ENCODE measurements around the gene TIMD4. TPM values are rescaled to one million over a fixed set of nuclear protein-coding genes. Genes with fewer than 3 reads are reported as not detected.

The TIMD4 gene
- total and polyA plus RNA-seq, 2 of the 4 experiments (the other 2 are of a cell fraction) = not detected

DNA sequence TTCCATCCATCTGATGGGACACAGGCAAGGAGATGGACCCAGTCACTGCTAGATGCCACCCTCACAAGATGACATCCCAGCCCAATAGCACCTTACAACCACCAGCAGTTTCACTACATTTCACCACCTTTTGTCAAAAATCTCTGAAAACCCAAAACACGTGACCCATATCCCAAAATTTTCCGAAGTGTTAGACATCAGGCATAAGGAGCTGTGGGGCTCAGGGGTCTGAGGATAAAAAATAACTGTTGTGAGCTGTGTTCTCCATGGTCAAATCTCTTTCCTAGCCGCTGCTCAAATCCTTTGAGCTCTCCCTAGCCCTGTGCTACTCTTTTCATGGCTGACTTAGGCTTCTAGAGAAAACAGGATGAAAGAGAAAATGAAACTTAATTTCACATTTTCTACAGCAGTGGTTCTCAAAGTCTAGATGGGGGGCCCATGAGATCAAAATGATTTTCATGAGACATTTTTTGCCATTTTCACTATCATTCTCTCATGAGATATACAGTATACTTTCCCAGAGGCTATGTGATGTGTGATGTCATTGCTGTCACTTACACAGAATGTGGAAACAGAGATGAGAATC is 40.7 kb downstream of the TIMD4 start:
- Histone ChIP-seq H3K14ac (replicated peaks; ENCODE audit: low read depth, low read length) (no peak overlapping the region), H2BK20ac (ENCODE audit: low read depth, low read length) (no peak overlapping the region), H3K56ac (ENCODE audit: extremely low read depth, insufficient read depth, low read length) (no peak overlapping the region), H3K9me3 (ENCODE audit: control insufficient read depth, insufficient read depth, low read length) (peaks cover 3% of the 10 kb centered on the region; the same call in 1 of the 2 replicates), H3K4ac (ENCODE audit: low read depth, low read length) (no peak overlapping the region), H3K23ac (ENCODE audit: low read depth, low read length) (no peak overlapping the region), H2BK5ac (ENCODE audit: low read depth, low read length, poor library complexity, severe bottlenecking) (no peak overlapping the region), H3K27ac (ENCODE audit: insufficient read depth, low read length) (no peak overlapping the region), H3K4me1 (ENCODE audit: control insufficient read depth, insufficient read depth, low read length) (no peaks in the 10 kb centered on the region), H3K9ac (ENCODE audit: low read depth, low read length) (no peak overlapping the region), H2AFZ (replicated peaks; ENCODE audit: low read length, poor library complexity) (no peak overlapping the region), H2BK15ac (ENCODE audit: low read depth, low read length) (no peak overlapping the region), H4K5ac (ENCODE audit: low read depth, low read length) (no peak overlapping the region), H3K27me3 (ENCODE audit: control insufficient read depth, insufficient read depth, low read length) (no peaks in the 10 kb centered on the region), H3K9me1 (ENCODE audit: insufficient read depth, low read length) (no peaks in the 10 kb centered on the region), H4K20me1 (ENCODE audit: insufficient read depth, low read length) (no peaks in the 10 kb centered on the region), H3K36me3 (ENCODE audit: control insufficient read depth, insufficient read depth, low read length) (no peaks in the 10 kb centered on the region), H4K91ac (ENCODE audit: insufficient read depth, low read depth, low read length) (no peak overlapping the region), H2AK5ac (ENCODE audit: low read depth, low read length) (no peak overlapping the region), H2AK9ac (replicated peaks; ENCODE audit: low read depth, low read length, poor library complexity) (no peak overlapping the region), H3K4me3 (ENCODE audit: insufficient read depth, low read depth, low read length) (no peak overlapping the region), H3K79me1 (ENCODE audit: low read depth in 1 of 2, low read length in 2 of 2) (no peaks in the 10 kb centered on the region), H2BK120ac (ENCODE audit: low read depth, low read length) (no peak overlapping the region), H4K8ac (ENCODE audit: low read depth in 2 of 2, low read length in 2 of 2) (no peak overlapping the region), H3K18ac (ENCODE audit: low read depth, low read length) (no peak overlapping the region), H3K4me2 (ENCODE audit: low read depth, low read length) (no peak overlapping the region)
- WGBS, 2 experiments (ENCODE audit: extremely low coverage in 2 of 2, insufficient read length in 1 of 2) = no CpG with 5 or more reads among the region's 3 CpGs
- dilution Hi-C loops (cut with HindIII; ENCODE audit: low sequenced_read_pairs, unreplicated experiment) = no loop called here
- in situ Hi-C loops (cut with MboI; ENCODE audit: low sequenced_read_pairs) = no loop called here
- TF ChIP-seq, protein P1, sequence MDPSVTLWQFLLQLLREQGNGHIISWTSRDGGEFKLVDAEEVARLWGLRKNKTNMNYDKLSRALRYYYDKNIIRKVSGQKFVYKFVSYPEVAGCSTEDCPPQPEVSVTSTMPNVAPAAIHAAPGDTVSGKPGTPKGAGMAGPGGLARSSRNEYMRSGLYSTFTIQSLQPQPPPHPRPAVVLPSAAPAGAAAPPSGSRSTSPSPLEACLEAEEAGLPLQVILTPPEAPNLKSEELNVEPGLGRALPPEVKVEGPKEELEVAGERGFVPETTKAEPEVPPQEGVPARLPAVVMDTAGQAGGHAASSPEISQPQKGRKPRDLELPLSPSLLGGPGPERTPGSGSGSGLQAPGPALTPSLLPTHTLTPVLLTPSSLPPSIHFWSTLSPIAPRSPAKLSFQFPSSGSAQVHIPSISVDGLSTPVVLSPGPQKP (IDR thresholded peaks at IDR 0.05; ENCODE audit: borderline replicate concordance, low read depth, low read length) = no peak
- no peak for TF ChIP-seq RCOR1 (IDR thresholded peaks at IDR 0.05; ENCODE audit: insufficient replicate concordance, low read length)
- no peak for TF ChIP-seq RAD21 (IDR thresholded peaks at IDR 0.05; ENCODE audit: low read length)
- TF ChIP-seq MXI1 (IDR thresholded peaks at IDR 0.05; ENCODE audit: borderline replicate concordance, low read depth, low read length) = no peak
- TF ChIP-seq, protein P2, sequence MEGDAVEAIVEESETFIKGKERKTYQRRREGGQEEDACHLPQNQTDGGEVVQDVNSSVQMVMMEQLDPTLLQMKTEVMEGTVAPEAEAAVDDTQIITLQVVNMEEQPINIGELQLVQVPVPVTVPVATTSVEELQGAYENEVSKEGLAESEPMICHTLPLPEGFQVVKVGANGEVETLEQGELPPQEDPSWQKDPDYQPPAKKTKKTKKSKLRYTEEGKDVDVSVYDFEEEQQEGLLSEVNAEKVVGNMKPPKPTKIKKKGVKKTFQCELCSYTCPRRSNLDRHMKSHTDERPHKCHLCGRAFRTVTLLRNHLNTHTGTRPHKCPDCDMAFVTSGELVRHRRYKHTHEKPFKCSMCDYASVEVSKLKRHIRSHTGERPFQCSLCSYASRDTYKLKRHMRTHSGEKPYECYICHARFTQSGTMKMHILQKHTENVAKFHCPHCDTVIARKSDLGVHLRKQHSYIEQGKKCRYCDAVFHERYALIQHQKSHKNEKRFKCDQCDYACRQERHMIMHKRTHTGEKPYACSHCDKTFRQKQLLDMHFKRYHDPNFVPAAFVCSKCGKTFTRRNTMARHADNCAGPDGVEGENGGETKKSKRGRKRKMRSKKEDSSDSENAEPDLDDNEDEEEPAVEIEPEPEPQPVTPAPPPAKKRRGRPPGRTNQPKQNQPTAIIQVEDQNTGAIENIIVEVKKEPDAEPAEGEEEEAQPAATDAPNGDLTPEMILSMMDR (conservative IDR thresholded peaks at IDR 0.05; ENCODE audit: low read depth, low read length) = no peak
- no peak for TF ChIP-seq CHD1 (IDR thresholded peaks at IDR 0.05; ENCODE audit: low read depth, low read length)
- no peak for TF ChIP-seq CEBPB (IDR thresholded peaks at IDR 0.05; ENCODE audit: low read depth, low read length)
- TF ChIP-seq MAZ (IDR thresholded peaks at IDR 0.05; ENCODE audit: borderline replicate concordance, low read depth, low read length) = no peak
- TF ChIP-seq NFE2L2 (IDR thresholded peaks at IDR 0.05; ENCODE audit: low read depth, low read length) = no peak
- no peak for TF ChIP-seq POLR2A (IDR thresholded peaks at IDR 0.05; ENCODE audit: low read depth, low read length)
- TF ChIP-seq BHLHE40 (IDR thresholded peaks at IDR 0.05; ENCODE audit: low read depth, low read length) = no peak
- TF ChIP-seq FOS (IDR thresholded peaks at IDR 0.05; ENCODE audit: low read depth, low read length) = no peak
- no peak for TF ChIP-seq SMC3 (IDR thresholded peaks at IDR 0.05; ENCODE audit: low read depth, low read length)
- TF ChIP-seq RFX5 (IDR thresholded peaks at IDR 0.05; ENCODE audit: low read depth, low read length) = no peak
- no peak for TF ChIP-seq MAFK (IDR thresholded peaks at IDR 0.05; ENCODE audit: low read depth, low read length)
- TF ChIP-seq, protein P3, sequence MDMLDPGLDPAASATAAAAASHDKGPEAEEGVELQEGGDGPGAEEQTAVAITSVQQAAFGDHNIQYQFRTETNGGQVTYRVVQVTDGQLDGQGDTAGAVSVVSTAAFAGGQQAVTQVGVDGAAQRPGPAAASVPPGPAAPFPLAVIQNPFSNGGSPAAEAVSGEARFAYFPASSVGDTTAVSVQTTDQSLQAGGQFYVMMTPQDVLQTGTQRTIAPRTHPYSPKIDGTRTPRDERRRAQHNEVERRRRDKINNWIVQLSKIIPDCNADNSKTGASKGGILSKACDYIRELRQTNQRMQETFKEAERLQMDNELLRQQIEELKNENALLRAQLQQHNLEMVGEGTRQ (IDR thresholded peaks at IDR 0.05; ENCODE audit: low read depth, low read length) = no peak
- ATAC-seq (ENCODE audit: low read depth) (no peak), DNase-seq (no peak)
- ChIA-PET CTCF (no interaction called here), POLR2A (ENCODE audit: unreplicated experiment) (no interaction called here)
- BruUV-seq (replicated peaks) = no TSS peak
- intact Hi-C loops (cut with micrococcal nuclease) = no loop called here
